ENCODE results near the gene MLLT1. TPM values are rescaled to one million over a fixed set of nuclear protein-coding genes. Genes with fewer than 3 reads are reported as not detected.

Gene MLLT1
- total RNA-seq, 1 donor from 2014 or later = 25.5 TPM

DNA sequence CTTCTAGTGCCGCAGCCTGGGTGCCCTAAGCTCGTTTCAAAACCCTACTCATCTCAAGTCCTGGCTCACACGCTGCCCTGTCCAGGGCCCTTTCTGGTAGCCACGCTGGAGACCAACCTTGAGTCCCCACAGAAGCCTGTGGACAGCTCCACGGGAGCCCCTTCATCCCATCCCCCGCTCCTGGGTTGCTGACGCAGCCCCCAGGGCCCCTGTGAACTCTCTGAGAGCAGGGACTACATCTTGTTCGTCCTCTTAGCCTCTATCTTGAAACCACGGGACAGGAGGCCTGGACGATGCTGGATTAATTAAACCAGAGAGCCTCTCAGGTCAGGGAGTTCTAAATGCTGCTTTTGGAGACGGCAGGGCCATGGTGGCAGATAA, 7.4 kb downstream of the MLLT1 start:
- Histone ChIP-seq H3K4me1 (peaks cover 86% of the 10 kb centered on the region), H3K27me3 (no peaks in the 10 kb centered on the region), H3K36me3 (peaks cover 0 to 16% of the 10 kb centered on the region in 2 donors), H3K27ac (peak overlapping the region; percentile 82), H3K4me3 (peak overlapping the region; percentile 30 to 36), H3K9me3 (no peaks in the 10 kb centered on the region)
- TF ChIP-seq, protein P1, sequence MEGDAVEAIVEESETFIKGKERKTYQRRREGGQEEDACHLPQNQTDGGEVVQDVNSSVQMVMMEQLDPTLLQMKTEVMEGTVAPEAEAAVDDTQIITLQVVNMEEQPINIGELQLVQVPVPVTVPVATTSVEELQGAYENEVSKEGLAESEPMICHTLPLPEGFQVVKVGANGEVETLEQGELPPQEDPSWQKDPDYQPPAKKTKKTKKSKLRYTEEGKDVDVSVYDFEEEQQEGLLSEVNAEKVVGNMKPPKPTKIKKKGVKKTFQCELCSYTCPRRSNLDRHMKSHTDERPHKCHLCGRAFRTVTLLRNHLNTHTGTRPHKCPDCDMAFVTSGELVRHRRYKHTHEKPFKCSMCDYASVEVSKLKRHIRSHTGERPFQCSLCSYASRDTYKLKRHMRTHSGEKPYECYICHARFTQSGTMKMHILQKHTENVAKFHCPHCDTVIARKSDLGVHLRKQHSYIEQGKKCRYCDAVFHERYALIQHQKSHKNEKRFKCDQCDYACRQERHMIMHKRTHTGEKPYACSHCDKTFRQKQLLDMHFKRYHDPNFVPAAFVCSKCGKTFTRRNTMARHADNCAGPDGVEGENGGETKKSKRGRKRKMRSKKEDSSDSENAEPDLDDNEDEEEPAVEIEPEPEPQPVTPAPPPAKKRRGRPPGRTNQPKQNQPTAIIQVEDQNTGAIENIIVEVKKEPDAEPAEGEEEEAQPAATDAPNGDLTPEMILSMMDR (IDR thresholded peaks at IDR 0.05) = no peak
- TF ChIP-seq POLR2A (IDR thresholded peaks at IDR 0.05) = no peak
- no peak for TF ChIP-seq POLR2AphosphoS5 (IDR thresholded peaks at IDR 0.05; ENCODE audit: insufficient read depth in 1 of 2, low read depth in 1 of 2)
- intact Hi-C loops (cut with DNase I) = no loop called here
- no peak for DNase-seq (ENCODE audit: extremely low spot score in 2 of 2)

DNA sequence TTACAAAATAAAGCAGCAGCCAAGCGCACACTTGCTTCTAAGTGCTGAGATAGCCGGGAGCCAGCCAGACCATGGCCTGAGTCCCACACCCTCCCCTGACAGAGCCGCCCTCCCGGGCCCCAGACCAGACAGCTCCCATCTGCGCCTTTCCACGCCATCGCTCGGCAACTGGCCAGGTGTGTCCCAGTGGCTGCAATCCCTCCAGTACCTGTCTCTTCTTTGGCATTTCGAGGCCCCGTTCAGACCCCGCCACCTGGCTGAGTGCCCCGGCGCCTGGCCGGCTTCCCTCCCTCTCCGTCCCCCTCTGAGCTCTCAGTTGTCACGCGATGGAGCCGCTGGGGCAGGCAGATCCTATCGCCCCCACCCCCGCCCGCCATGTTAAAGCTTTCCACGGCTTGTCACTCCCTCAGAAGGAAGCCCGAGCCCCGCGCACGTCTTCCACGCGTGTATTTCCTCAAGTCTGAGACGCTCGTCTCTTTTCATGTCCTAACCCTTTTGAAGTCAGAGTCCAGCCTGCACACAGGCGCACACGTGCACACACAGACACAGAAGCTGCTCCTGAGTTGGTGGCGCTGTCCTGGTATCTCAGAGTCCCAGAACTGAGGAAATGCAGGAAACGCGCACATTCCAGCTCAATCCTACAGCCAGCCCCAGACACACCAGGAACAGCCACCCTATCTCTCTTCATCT, 7.9 kb downstream of the MLLT1 start:
- Histone ChIP-seq H3K27me3 (no peaks in the 10 kb centered on the region), H3K4me1 (peaks cover 81% of the 10 kb centered on the region), H3K9me3 (no peaks in the 10 kb centered on the region), H3K36me3 (peaks cover 0 to 19% of the 10 kb centered on the region in 2 donors), H3K4me3 (peak overlapping the region; percentile 30 to 36), H3K27ac (peak overlapping the region; percentile 82)
- DNase-seq (ENCODE audit: extremely low spot score in 2 of 2) = no peak
- intact Hi-C loops (cut with DNase I) = no loop called here
- TF ChIP-seq POLR2AphosphoS5 (IDR thresholded peaks at IDR 0.05; ENCODE audit: insufficient read depth in 1 of 2, low read depth in 1 of 2) (peak in 1 of 2 donors; percentile 69), POLR2A (IDR thresholded peaks at IDR 0.05) (no peak)

DNA sequence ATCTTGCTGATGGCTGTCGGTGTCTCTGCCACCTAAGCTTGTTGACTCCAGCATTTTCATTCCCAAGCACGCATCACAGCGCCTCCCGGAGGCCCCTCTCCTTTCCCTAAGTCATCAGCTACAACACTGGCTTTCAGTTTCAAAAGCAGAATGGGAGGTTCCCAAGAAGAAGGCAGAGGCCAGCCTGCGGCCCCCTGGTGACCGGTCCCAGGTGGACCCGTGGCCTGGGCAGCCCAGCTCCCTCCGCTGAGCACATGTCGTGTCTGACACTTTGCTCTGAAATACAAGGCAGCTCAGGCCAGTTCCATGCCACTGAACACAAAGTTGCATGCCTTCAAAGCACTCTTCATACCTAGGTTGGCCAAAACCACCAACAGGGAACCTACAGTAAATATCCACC, 8.5 kb downstream of the MLLT1 start:
- no peak for DNase-seq (ENCODE audit: extremely low spot score in 2 of 2)
- TF ChIP-seq POLR2A (IDR thresholded peaks at IDR 0.05) (no peak), POLR2AphosphoS5 (IDR thresholded peaks at IDR 0.05; ENCODE audit: insufficient read depth in 1 of 2, low read depth in 1 of 2) (no peak)
- TF ChIP-seq, protein P1 (IDR thresholded peaks at IDR 0.05) = no peak
- Histone ChIP-seq H3K27ac (peak overlapping the region; percentile 82), H3K36me3 (peaks cover 0 to 19% of the 10 kb centered on the region in 2 donors), H3K27me3 (no peaks in the 10 kb centered on the region), H3K4me3 (peak overlapping the region; percentile 30 to 36), H3K4me1 (peaks cover 74% of the 10 kb centered on the region), H3K9me3 (no peaks in the 10 kb centered on the region)
- intact Hi-C loops (cut with DNase I) = no loop called here

DNA sequence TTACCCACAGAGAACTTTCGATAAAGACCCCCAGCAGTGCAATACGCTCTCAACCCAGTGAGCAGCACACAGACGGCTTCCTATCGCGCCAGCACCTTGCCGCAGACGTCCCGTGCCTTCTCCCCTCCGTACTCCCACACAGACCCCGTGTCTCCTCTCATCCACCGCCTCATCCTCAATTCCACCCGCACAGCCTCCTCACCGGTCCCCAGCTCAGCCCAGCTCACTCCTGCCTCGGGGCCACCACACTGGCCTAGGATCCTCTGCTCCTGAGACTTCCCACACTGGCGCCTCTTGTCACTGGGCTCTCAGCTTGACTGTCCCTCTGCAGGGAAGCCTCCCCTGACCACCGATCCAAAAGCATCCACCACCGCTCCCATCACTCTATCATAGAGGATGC, 9.0 kb downstream of the MLLT1 start:
- Histone ChIP-seq H3K4me1 (peaks cover 71% of the 10 kb centered on the region), H3K36me3 (peaks cover 0 to 19% of the 10 kb centered on the region in 2 donors), H3K9me3 (no peaks in the 10 kb centered on the region), H3K27ac (peak overlapping the region; percentile 82), H3K27me3 (no peaks in the 10 kb centered on the region), H3K4me3 (peak overlapping the region; percentile 30 to 36)
- no peak for TF ChIP-seq POLR2AphosphoS5 (IDR thresholded peaks at IDR 0.05; ENCODE audit: insufficient read depth in 1 of 2, low read depth in 1 of 2)
- TF ChIP-seq POLR2A (IDR thresholded peaks at IDR 0.05) = no peak
- TF ChIP-seq, protein P1 (IDR thresholded peaks at IDR 0.05) = no peak
- intact Hi-C loops (cut with DNase I) = no loop called here
- DNase-seq (ENCODE audit: extremely low spot score in 2 of 2) = no peak

DNA sequence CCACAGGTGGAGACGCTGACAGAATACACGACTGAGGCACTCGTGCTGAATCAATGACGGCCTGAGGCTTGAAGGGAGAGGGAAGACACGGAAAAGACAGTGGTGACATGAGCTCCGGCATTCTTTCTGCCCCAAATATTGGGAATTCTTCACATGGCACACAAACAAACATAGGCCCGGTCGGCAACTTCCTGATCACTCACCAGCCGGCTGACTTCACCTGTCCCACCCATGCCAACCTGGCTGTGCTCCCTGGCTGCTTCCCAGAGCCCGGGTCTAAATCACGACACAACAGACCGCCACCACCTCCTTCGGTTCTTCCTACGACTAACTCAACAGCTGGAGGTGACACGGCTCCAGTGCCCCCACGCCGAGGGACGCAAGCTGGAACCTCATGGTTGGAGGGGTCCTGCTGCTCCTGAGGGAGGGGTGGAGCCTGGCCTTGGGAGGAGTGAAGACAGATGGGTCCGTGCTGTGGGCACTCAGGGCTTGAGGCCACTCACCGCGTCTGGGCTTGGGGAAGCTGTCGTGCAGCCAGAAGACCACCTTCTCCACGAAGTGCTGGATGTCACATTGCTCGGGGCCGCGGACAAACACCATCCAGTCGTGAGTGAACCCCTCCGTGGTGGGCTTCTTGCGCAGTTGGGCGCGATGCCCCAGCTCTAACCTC, 9.6 kb downstream of the MLLT1 start:
- no peaks in the 10 kb centered on the region for H3K9me3 ChIP-seq
- peak overlapping the region; percentile 82 for H3K27ac ChIP-seq
- no peaks in the 10 kb centered on the region for H3K27me3 ChIP-seq
- TF ChIP-seq POLR2A (IDR thresholded peaks at IDR 0.05) = no peak
- TF ChIP-seq, protein P1 (IDR thresholded peaks at IDR 0.05) = no peak
- no peak for TF ChIP-seq POLR2AphosphoS5 (IDR thresholded peaks at IDR 0.05; ENCODE audit: insufficient read depth in 1 of 2, low read depth in 1 of 2)
- no peak overlapping the region for H3K4me3 ChIP-seq
- H3K36me3 ChIP-seq = peaks cover 0 to 25% of the 10 kb centered on the region in 2 donors
- no peak for DNase-seq (ENCODE audit: extremely low spot score in 2 of 2)
- intact Hi-C loops (cut with DNase I) = no loop called here
- H3K4me1 ChIP-seq = peaks cover 71% of the 10 kb centered on the region

Data from vagina (tissue), 2 donors.